ENCODE measurements around the gene C1QL4. TPM values are rescaled to one million over a fixed set of nuclear protein-coding genes. Genes with fewer than 3 reads are reported as not detected.
A peak's percentile ranks its signal among the peaks of the same experiment; 100 is the strongest.

The C1QL4 gene
- total RNA-seq, 1 donor from 2014 or later, result not detected

DNA sequence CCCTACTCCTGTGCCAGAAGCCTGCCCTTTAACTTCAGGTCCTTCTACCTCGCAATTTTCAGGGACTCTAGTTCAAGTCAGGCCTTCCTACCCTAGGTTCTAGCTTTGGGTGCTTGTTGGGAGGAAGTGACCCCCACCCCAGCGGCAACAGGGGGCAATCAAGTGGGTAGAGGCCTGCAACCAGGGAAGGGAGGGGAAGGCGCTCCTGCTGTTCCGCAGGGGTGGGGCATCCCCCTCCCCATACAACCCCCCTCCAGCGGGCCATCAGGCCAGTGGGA is 42.2 kb downstream of the C1QL4 start:
- DNase-seq (no peak), ATAC-seq (no peak)
- no peaks in the 10 kb centered on the region for H3K36me3 ChIP-seq
- H3K27ac ChIP-seq, result no peak overlapping the region
- no peak for TF ChIP-seq CTCF (IDR thresholded peaks at IDR 0.05)
- H3K4me1 ChIP-seq, result peaks cover 39% of the 10 kb centered on the region
- H3K9me3 ChIP-seq, result no peaks in the 10 kb centered on the region
- intact Hi-C loops (cut with DNase I), result no loop called here
- peaks cover 55% of the 10 kb centered on the region for H3K27me3 ChIP-seq (ENCODE audit: low read depth)
- no peak overlapping the region for H3K4me3 ChIP-seq

DNA sequence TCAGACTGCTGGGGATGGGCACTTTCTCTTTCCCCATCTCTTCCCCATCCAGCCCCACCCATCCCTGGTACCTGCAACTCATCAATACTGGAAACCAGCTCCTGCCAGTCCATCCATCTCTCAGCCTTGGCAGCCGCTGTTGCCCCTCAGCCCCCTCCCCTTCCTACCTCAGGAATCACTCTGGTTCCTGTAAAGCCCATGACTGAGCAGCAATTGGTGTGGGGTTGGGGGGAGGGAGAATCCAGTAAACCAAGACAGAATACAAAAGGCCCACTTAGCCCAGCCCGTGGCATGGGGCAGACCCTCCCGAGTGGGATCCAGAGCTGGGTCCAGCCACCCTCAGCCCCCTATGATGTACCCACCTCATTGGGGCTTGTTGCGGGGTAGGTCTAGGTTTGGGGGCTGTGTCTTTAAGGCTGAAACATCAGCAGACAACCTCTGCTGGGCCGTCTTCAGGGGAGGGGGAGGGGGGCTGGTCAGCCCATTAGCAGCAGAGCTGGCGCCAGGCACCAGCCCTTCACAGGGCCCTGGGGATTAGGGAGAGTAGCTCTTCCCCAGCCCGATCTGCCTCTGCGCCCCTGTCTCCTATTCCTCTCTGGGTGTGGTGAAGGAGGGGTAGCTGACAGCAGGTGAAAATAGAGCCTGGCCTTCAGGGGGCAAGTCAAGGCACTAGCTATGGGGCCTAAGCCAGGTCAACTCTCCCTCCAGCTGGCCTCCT is 42.7 kb downstream of the C1QL4 start:
- Histone ChIP-seq H3K27ac (no peak overlapping the region), H3K27me3 (ENCODE audit: low read depth) (peaks cover 51% of the 10 kb centered on the region), H3K9me3 (no peaks in the 10 kb centered on the region), H3K4me1 (peaks cover 39% of the 10 kb centered on the region), H3K36me3 (no peaks in the 10 kb centered on the region), H3K4me3 (no peak overlapping the region)
- intact Hi-C loops (cut with DNase I), result no loop called here
- DNase-seq, result no peak
- TF ChIP-seq CTCF (IDR thresholded peaks at IDR 0.05), result no peak
- no peak for ATAC-seq

DNA sequence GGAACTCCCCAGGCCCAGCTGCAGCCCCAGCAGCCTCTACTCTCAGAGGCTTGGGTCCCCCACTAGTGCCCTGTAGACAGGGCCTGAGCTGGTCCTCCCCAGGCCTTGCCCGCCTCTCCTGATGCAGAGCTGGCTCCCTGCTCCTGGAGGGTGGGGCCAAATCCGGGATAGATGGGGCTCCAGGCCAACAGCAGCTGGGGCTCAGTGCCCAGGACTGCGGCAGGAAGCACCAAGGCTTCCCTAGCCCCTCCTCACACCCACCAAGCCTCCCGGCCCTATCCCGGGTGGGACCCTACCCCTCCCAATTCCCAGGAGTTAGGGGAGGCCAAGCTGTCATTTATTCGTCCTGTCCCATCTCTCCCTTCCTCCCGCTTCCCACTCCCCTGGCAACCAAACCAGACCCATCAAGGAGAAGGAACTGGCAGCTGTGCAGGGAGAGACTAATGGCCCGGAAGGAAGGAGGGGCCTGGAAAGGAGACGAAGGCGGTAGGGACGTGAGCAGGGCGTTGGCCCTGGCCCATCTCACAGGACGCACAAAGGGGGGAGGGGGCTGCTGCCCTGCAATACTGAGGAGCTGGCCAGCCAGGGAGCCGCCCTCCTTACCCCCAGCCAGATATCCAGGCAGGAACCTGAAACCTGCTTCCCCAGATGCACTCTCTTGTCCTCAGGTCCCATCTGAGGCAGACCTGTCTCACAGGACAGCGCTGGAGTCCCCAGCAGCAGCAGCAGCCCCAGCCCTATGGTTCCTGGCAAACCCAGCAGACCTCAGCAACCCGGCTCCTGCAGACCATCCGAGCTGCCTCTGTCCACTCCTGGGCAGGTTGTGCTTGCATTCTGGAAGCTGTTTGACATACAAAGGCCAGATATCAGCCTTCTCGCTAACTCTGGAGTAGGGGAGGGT is 43.7 kb downstream of the C1QL4 start:
- intact Hi-C loops (cut with DNase I), result no loop called here
- ATAC-seq, result no peak
- no peak for TF ChIP-seq CTCF (IDR thresholded peaks at IDR 0.05)
- Histone ChIP-seq H3K9me3 (no peaks in the 10 kb centered on the region), H3K36me3 (no peaks in the 10 kb centered on the region), H3K4me1 (peaks cover 39% of the 10 kb centered on the region), H3K27me3 (ENCODE audit: low read depth) (peaks cover 42% of the 10 kb centered on the region), H3K27ac (no peak overlapping the region), H3K4me3 (peak overlapping the region; percentile 28)
- DNase-seq, result no peak

DNA sequence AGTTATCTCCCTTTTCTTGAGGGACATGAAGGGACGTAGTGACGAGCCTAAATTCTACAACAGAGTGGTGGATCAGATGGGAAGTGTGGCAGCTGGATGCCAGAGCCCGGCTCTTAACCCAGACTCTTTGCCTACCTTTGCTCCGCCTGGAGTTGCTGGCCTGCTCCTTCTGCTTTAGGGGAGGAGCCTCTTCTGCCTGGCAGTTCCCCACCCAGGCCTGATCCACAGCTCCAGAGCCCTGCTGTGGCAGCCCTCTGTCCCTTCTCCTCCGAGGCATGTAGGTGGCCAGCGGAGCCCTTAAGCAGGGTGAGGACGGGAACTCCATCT is 44.3 kb downstream of the C1QL4 start:
- TF ChIP-seq CTCF (IDR thresholded peaks at IDR 0.05), result no peak
- ATAC-seq (no peak), DNase-seq (no peak)
- intact Hi-C loops (cut with DNase I), result no loop called here
- Histone ChIP-seq H3K27ac (no peak overlapping the region), H3K4me1 (peaks cover 38% of the 10 kb centered on the region), H3K4me3 (peak overlapping the region; percentile 28), H3K36me3 (no peaks in the 10 kb centered on the region), H3K9me3 (no peaks in the 10 kb centered on the region), H3K27me3 (ENCODE audit: low read depth) (peaks cover 39% of the 10 kb centered on the region)

GRCh38 chr12:49288922-49289555 is 47.9 kb downstream of the C1QL4 start:
- no peak for TF ChIP-seq CTCF (IDR thresholded peaks at IDR 0.05)
- H3K9me3 ChIP-seq, result no peaks in the 10 kb centered on the region
- H3K27me3 ChIP-seq (ENCODE audit: low read depth), result peaks cover 16% of the 10 kb centered on the region
- peaks cover 12% of the 10 kb centered on the region for H3K4me1 ChIP-seq
- ATAC-seq, result no peak
- intact Hi-C loops (cut with DNase I), result no loop called here
- no peak overlapping the region for H3K4me3 ChIP-seq
- H3K36me3 ChIP-seq, result no peaks in the 10 kb centered on the region
- no peak overlapping the region for H3K27ac ChIP-seq
- DNase-seq, result no peak
